ENCODE data around the gene MRPS23. TPM values are rescaled to one million over a fixed set of nuclear protein-coding genes. Genes with fewer than 3 reads are reported as not detected.

The MRPS23 gene
- total and polyA plus RNA-seq, 2 of the 13 experiments (the other 11 are each of a cell fraction or from before 2014, with no cell fraction given) = 63.2 to 181 TPM

DNA sequence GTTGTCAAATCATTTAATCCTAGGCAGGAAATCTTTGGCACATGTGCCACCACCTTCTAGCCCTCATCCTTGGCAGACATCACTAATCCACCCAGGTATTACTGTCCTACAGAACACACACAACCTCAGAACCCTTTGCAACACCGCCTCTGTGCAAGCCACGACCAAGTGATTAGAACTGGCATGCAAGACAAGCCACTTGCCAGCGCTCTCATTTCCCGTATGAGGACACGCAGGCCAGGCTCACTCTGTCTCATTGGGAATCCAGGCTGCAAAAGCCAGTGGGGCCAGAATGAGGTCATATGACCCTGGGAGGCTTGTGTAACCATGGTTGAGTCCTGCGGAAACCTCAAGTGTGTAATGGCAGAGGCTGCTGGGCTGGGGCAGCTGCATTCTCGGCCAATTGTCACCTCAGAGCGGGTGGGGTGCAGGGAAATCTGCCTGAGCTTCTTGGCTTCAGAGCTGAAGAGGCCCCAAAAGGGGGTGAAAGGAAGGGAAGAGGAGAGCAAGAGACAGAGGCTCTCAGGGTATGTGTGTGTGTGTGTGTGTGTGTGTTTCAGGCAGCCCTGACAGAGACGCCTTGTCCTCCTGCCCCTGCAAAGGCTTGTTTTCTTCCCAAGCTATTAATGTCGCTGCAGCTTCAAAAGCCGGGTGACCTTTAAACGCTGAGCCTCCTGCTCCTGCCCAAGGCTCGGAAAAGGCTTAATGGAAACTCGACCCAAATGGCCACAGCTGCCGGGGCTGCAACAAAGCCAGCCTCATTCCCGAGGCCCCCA lies 43.2 kb upstream of the MRPS23 start (continued):
- TF ChIP-seq SETDB1 (CRISPR knock-in tag; IDR thresholded peaks at IDR 0.05; ENCODE audit: borderline replicate concordance) (no peak), RNF2 (conservative IDR thresholded peaks at IDR 0.05; ENCODE audit: low read depth) (no peak), TERF1 (CRISPR knock-in tag; IDR thresholded peaks at IDR 0.05) (no peak), ZNF530 (CRISPR knock-in tag; IDR thresholded peaks at IDR 0.05; ENCODE audit: low read depth) (no peak), IRF2 (CRISPR knock-in tag; IDR thresholded peaks at IDR 0.05) (0 out of 2 replicates have a peak, but pooled peaks have one; percentile 23), RBAK (CRISPR knock-in tag; IDR thresholded peaks at IDR 0.05) (peak; percentile 45; the same call in 1 of the 2 replicates), ZNF3 (CRISPR knock-in tag; IDR thresholded peaks at IDR 0.05) (no peak), PAX8 (CRISPR knock-in tag; IDR thresholded peaks at IDR 0.05; ENCODE audit: borderline replicate concordance) (peak; percentile 4; the same call in 1 of the 2 replicates), ZNF782 (CRISPR knock-in tag; IDR thresholded peaks at IDR 0.05; ENCODE audit: borderline replicate concordance) (no peak), UBTF (CRISPR knock-in tag; IDR thresholded peaks at IDR 0.05) (peak; percentile 76), PAF1 (CRISPR knock-in tag; IDR thresholded peaks at IDR 0.05) (no peak), ZFAT (CRISPR knock-in tag; conservative IDR thresholded peaks at IDR 0.05) (no peak), SMAD1 (CRISPR knock-in tag; IDR thresholded peaks at IDR 0.05; ENCODE audit: borderline replicate concordance, low read depth) (0 out of 2 replicates have a peak, but pooled peaks have one; percentile 48), TBP (CRISPR knock-in tag; IDR thresholded peaks at IDR 0.05) (no peak), RARG (CRISPR knock-in tag; IDR thresholded peaks at IDR 0.05; ENCODE audit: low read depth) (0 out of 2 replicates have a peak, but pooled peaks have one; percentile 34)
- TF ChIP-seq, protein P1, sequence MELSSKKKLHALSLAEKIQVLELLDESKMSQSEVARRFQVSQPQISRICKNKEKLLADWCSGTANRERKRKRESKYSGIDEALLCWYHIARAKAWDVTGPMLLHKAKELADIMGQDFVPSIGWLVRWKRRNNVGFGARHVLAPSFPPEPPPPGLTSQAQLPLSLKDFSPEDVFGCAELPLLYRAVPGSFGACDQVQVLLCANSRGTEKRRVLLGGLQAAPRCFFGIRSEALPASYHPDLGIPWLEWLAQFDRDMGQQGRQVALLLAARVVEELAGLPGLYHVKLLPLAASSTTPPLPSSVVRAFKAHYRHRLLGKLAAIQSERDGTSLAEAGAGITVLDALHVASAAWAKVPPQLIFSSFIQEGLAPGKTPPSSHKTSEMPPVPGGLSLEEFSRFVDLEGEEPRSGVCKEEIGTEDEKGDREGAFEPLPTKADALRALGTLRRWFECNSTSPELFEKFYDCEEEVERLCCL (CRISPR knock-in tag; IDR thresholded peaks at IDR 0.05; ENCODE audit: borderline replicate concordance) = no peak; the same call in 1 of the 2 replicates
- TF ChIP-seq, protein P2, sequence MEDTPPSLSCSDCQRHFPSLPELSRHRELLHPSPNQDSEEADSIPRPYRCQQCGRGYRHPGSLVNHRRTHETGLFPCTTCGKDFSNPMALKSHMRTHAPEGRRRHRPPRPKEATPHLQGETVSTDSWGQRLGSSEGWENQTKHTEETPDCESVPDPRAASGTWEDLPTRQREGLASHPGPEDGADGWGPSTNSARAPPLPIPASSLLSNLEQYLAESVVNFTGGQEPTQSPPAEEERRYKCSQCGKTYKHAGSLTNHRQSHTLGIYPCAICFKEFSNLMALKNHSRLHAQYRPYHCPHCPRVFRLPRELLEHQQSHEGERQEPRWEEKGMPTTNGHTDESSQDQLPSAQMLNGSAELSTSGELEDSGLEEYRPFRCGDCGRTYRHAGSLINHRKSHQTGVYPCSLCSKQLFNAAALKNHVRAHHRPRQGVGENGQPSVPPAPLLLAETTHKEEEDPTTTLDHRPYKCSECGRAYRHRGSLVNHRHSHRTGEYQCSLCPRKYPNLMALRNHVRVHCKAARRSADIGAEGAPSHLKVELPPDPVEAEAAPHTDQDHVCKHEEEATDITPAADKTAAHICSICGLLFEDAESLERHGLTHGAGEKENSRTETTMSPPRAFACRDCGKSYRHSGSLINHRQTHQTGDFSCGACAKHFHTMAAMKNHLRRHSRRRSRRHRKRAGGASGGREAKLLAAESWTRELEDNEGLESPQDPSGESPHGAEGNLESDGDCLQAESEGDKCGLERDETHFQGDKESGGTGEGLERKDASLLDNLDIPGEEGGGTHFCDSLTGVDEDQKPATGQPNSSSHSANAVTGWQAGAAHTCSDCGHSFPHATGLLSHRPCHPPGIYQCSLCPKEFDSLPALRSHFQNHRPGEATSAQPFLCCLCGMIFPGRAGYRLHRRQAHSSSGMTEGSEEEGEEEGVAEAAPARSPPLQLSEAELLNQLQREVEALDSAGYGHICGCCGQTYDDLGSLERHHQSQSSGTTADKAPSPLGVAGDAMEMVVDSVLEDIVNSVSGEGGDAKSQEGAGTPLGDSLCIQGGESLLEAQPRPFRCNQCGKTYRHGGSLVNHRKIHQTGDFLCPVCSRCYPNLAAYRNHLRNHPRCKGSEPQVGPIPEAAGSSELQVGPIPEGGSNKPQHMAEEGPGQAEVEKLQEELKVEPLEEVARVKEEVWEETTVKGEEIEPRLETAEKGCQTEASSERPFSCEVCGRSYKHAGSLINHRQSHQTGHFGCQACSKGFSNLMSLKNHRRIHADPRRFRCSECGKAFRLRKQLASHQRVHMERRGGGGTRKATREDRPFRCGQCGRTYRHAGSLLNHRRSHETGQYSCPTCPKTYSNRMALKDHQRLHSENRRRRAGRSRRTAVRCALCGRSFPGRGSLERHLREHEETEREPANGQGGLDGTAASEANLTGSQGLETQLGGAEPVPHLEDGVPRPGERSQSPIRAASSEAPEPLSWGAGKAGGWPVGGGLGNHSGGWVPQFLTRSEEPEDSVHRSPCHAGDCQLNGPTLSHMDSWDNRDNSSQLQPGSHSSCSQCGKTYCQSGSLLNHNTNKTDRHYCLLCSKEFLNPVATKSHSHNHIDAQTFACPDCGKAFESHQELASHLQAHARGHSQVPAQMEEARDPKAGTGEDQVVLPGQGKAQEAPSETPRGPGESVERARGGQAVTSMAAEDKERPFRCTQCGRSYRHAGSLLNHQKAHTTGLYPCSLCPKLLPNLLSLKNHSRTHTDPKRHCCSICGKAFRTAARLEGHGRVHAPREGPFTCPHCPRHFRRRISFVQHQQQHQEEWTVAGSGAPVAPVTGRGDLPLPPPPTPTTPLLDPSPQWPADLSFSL (CRISPR knock-in tag; IDR thresholded peaks at IDR 0.05) = peak; percentile 93

Measured in HepG2 (cell line).